Hypothalamus (tissue), 51 donors: ENCODE results near the gene ARMC9.
"Not testable (repeated sequence)": the region's sequence is repeated elsewhere in the genome, so short reads cannot be mapped to it uniquely, and the experiment has no call there.

Experiments
- DNase-seq, 51 donors: peaks; one replicate each; lab custom pipeline; 2025; lab: John Stamatoyannopoulos, UW

The ARMC9 gene

DNA sequence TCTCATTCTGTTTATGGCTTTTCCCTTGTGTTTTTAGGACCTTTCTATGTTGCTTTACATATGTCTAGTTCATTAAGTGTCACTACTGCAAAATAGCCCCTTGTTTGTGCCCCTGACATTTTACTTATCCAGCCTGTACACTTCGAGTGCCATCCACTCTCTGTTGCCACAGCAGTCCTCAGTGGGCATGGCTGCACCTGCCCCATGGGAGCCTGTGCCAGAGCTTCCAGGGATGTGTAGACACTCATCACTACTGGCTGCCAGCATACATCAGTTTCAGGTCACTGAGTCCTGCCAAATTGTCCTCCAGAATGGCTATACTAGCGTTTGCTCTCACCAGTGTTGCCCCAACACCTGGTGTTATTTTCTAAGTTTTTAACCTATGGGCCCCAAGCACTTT lies 80.4 kb downstream of the ARMC9 start:
- no peak for DNase-seq

- DNase-seq: no peak
Measured at GRCh38 chr2:231280846-231281245, 82.4 kb downstream of the ARMC9 start.

- no peak for DNase-seq
Measured at GRCh38 chr2:231284296-231284695, 85.9 kb downstream of the ARMC9 start.

DNA sequence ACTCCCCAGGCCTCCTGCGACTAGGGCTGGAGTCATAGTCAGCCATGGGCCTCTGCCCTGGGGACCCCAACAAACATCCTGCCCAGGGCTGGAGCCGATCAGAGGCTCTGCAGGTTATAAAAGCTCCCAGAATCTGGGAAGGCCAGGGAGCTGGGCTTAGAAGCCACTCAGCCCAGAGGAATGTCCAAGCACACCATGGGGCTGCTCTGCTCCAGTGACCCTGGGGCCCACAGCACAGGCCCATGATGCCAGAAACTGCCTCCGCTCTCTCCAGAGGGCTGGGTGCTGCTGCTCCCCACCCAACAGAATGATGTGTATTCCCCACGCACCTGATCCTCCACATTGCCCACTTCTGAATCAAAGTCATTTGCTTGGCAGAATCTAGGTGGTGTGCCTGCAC lies 88.5 kb downstream of the ARMC9 start:
- DNase-seq: no peak

GRCh38 chr2:231287696-231288095 lies 89.3 kb downstream of the ARMC9 start:
- no peak for DNase-seq

GRCh38 chr2:231288590-231288989 lies 90.2 kb downstream of the ARMC9 start:
- no peak for DNase-seq

DNA sequence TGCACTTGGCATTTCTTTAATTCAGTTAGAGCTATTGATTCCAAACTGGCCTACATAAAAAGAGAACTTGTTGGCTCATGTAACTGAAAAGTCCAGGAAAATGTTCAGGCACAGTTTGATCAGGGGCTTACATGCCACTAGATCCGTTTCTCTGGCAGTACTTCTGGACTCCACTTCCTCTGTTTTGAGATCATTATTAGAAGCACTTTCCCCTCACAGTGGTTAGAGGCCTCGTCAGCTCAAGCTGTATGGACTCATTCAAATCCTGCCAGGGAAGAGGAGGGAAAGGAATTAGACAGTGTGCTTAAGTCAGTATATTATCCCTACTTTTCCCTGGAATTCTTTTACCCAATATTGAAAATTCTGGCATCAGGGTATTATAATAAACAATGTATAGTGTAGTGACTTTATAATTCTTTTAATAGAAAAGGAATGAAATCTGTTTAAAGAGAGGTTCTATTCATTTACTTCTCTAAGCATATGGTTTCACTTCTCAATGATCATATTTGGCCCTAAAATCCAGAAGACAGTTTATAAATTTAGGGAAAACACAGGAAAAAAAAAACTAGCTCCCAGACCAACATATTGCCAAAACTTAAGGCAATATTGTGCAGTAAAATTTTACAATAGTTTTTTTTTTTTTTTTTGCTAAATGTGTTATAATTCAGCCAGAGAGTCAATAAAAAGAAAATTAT lies 92.0 kb downstream of the ARMC9 start:
- no peak for DNase-seq

DNA sequence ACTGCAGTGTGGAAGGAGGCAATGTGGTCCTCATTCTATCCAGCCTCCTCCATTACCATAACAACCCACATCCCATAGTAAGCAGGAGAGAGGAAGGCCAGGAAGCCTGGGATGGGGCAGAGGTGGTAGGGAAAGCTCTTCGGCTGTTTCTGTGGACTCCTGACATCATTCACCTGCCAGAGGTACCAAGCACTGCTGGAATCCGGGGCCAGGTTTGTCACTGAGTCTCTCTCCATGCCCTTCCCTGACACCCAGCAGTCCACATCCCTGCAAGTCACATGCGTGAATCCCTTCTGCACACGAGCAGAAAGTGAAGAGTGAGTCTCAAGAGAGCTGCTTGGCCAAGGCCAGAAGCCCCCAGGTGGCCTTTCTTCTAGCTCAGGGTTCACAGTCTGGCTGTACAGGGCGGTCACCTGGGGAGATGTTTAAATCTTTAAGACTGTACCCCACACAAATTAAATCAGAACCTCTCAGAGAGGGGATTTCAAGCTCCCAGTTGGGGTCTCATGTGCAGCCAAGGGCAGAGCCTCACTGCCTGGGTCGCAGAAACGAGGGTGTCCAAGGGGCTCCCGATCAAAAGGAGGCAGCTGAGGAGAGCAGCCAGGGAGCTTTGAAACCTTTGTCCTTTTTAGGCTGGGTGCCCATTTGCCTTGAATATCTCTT lies 94.2 kb downstream of the ARMC9 start:
- no peak for DNase-seq

DNA sequence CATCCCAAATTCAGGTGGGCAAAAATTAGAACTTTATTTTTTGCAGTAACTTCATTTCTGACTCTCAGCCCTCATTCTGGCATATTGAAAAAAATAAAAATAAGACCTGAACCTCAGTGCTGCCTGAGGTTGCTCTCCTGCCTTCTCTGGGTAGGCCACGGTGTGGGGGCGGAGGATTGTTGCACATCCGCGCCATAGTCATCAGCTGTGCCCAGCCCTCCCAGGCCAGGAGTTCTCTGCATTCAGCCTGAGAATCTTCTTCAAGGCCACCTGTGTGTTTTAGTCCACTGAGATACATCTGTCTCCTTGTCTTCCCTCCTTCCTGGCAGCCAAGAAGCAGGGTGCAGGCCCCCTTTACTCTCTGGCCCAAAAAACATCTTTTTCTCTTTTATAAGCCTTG lies 94.7 kb downstream of the ARMC9 start:
- DNase-seq: no peak

GRCh38 chr2:231294116-231294515 lies 95.7 kb downstream of the ARMC9 start:
- DNase-seq: no peak

GRCh38 chr2:231294571-231295362 lies 96.3 kb downstream of the ARMC9 start:
- DNase-seq: no peak

DNA sequence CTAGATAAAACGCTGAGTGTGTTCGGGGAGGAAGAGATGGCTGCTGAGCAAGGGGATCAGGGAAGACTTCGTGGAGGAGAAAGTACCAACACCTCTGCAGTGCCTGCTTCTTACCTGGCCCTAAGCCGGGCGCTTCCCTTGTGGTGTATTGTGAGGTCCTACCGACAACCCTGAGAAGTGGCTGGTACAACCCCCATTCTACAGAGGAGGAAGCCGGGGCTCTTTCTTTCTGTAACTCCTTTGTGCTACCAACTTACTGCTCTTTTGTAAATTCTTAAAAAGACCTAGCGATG lies 96.9 kb downstream of the ARMC9 start:
- DNase-seq: no peak

DNA sequence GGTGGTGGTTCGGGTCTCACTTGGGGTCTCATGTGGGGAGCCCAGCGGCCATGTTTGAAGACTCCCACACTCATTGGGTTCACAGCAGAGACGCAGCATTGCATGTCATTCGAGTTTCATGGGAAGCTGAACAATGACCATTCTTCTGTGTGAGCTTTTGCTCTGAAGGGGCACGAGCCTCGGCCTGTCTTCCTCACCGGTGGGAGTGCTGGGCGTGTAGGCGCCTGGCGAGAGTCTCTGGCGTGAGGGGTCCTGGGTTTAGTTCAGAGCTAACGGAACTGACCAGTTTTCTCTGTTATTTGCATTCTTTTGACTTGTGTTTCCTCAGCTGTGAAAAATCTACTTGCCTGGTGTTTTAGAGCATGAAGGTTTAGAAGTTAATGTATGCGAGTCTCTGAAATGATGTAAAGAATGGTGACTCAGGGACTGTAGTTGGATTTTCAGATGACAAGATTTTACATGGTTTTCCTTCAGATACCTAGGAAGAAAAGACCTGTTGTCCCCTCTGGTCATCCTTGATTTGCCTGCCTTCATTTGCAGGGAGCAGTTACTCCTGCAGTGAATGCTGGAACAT lies 98.1 kb downstream of the ARMC9 start:
- DNase-seq: no peak

DNA sequence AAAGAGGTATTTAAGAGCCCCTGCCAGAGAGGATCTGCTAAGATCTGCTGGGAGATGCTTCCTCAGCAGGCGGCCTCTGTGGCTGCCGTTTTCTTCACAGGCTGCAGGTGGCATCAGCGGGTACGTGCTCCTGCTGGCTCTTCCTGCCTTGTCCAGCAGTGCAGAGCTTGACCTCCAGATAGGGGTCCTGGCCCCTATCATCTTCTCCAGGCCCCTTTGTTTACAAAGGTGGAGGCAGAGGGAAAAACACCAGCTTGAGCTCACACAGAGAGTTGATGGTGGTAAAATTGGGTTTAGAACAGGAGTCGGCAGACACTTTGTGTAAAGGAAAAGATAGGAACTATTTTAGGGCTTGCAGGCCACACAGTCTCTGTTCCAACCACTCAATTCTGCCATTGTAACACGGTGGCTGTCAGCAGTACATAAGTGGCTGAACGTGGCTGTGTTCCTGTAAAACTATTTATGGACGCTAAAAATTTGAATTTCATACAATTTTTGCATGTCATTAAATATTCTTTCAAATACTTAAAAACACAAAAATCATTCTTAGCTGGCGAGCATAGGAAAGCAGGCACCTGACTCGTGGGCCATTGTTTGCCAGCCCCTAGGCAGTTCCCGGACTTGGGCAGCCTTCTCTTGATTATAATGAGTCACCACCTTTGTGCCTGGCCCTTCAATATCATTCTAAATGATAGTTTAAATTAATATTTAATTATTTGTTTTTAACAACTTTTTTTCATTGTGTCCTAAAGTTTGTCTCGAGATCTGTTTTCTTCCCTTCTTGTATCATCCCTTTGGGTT lies 98.9 kb downstream of the ARMC9 start:
- peak in 43 of 51 donors; percentile 5 to 81 (median 46) for DNase-seq

- no peak for DNase-seq
Measured at GRCh38 chr2:231298091-231298490, 99.7 kb downstream of the ARMC9 start.

DNA sequence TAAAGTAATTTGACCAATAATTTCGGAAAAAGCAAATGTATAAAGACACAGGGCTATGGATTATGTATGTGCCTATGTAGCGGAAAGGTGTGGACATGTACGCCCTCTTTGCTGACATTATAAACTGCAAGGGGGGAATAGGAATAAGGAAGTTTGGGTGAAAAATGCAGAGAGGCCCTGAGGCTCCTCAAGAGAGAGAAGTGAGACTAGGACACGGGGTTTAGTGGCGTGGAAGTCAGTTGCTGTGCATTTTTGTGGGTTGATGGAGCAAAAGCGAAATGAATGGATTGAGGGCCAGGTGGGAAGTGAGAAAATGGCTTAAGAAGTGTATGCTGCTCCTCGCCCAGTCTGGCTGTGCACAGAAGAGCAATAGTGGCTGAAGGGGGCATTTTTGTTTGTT lies 100.8 kb downstream of the ARMC9 start:
- DNase-seq: peak in 1 of 51 donors; percentile 27

GRCh38 chr2:231300020-231300721 lies 101.7 kb downstream of the ARMC9 start:
- DNase-seq: no peak

DNA sequence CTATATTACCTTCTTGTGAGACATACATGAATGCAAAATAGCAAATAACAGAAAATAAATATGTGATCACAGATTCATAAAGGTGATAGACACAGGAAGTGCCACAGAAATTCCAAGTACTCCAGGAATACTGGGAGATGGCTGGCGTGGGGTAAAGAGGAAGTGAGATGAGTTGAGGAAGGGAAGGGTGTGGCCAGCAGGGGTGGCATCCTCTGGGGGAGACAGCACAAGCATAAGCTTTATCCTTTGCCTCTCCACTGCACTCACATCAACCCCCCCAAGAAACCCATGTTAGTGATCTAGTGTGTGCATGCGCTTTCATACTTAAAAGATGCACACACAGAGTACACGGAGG lies 102.3 kb downstream of the ARMC9 start:
- no peak for DNase-seq

DNA sequence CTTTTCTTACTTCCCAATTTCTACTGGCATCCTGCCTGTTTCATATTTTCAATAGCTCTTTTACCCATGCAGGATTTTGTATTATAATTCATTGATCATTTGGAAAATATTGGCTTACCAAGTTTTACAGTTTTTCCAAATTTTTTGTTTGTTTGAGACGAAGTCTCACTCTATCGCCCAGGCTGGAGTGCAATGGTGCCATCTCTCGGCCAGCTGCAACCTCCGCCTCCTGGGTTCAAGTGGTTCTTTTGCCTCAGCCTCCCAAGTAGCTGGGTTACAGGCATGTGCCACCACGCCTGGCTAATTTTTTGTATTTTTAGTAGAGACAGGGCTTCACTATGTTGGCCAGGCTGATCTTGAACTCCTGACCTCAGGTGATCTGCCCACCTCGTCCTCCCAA lies 105.8 kb downstream of the ARMC9 start:
- not testable (repeated sequence) for DNase-seq

DNA sequence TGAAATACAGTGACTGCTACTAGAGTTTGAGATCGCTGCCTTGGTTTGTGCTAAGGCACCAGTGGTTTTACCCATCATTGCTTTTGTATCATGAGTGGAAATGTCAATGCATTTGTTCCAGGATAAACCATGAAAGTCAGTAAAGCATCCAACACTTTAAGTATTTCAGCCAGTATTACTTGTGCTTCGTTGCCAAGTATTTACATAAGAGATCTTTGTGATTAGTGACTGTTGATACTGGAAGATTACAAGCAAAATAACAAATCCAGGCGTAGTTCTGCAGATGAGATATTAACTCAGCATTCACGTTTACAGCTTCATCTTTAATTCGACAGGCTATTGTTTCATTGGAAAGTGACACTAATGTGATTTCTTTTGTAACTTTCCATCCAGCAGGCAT lies 106.8 kb downstream of the ARMC9 start:
- DNase-seq: no peak
